Stimulated activated CD8-positive, alpha-beta memory T cell treated with anti-CD3 and anti-CD28 coated beads, Interleukin-4, amount 100 ng/mL, for 24 hours (primary cell): ENCODE measurements around the gene PRR16.

Source experiments
- DNase-seq: peaks from one replicate; pipeline ENCODE4 v3.0.0-alpha.2; 2020; ENCODE audit warnings: low read depth

Gene PRR16

DNA sequence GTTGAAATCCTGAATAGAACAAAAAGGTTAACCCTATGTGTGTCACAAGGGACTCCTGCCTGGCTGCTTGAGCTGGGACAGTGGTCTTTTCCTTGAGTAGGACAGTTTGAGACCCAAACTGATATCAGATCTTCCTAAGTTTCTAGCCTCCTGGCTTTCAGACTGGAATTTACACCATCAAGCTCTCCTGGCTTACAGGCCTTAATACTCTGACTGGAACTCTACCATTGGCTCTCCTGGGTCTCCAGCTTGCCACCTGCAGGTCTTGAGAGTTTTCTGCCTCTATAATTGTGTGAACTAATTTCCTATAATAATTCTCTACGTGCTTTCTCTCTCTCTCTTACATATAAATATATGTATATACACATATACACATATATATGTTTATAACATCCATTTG lies 112.5 kb downstream of the PRR16 start:
- no peak for DNase-seq

GRCh38 chr5:120582635-120583034 lies 118.5 kb downstream of the PRR16 start:
- no peak for DNase-seq

DNA sequence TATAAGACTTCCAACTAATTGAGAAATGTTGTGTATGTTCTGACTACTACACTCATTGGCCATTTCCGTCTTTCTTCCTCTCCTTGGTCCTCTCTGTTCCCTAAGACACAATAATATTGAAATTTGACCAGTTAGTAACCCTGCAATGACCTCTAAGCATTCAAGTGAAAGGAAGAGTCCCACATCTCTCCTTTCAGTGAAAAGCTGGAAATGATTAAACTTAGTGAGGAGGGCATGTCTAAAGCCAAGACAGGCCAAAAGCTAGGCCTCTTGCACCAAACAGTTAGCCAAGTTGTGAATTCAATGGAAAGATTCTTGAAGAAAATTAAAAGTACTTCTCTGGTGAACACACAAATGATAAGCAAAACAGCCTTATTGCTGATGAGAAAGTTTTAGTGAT lies 122.5 kb downstream of the PRR16 start:
- DNase-seq = no peak

DNA sequence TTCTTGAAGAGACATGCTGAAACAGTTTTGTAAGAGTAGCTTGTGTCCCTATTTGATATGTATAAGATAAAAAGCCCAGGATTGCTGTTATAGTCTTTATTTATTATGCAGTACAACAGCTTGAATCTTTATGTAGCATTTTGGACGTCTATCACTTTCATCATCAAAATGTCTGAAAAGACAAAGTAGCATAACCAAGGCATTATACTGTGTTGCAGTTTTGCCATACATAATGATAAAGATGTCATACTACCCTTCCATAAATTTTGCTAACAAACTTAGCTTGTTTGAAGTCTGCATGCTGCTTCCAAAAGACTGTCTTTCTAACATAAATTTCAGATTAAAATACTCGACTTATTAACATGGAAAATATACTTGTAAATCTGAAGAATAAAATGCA lies 127.8 kb downstream of the PRR16 start:
- DNase-seq = no peak

DNA sequence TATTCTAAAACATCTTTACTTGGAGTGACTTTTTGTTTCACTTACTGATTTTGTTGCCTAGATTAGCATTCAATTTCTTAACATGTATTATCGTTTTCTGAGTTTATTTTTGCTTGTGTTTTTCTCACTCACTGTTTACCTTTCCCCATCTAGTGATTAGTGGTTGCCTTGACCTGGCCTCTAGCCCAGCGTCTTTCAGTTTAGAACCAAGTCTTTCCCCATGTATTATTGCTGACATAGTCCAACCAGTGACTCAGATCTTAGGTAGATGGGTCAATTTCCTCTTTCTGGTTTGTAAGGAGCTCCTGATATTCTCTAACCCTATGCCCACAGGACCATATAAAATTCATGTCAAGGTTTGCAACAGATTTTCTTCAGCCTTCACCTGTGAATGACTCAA lies 135.5 kb downstream of the PRR16 start:
- no peak for DNase-seq

- DNase-seq = no peak
These were observed 136.5 kb downstream of the PRR16 start for GRCh38 chr5:120600639-120601038.

- no peak for DNase-seq
These were observed 137.9 kb downstream of the PRR16 start for GRCh38 chr5:120602033-120602432.

DNA sequence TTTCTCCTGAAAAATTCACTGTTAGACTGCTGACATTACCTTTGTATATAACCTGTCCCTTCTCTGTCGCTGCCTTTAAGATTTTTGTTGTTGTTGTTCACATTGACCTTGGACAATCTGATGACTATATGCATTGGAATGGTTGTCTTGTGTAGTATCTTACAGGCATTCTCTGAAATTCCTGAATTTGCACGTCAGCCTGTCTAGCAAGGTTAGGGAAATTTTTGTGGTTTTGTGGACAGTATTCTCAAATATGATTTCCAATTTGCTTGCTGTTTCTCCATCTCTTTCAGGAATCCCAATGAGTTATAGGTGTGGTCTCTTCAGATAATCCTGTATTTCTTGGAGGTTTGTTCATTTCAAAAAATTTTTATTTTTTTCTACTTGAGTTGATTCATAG lies 140.8 kb downstream of the PRR16 start:
- no peak for DNase-seq

DNA sequence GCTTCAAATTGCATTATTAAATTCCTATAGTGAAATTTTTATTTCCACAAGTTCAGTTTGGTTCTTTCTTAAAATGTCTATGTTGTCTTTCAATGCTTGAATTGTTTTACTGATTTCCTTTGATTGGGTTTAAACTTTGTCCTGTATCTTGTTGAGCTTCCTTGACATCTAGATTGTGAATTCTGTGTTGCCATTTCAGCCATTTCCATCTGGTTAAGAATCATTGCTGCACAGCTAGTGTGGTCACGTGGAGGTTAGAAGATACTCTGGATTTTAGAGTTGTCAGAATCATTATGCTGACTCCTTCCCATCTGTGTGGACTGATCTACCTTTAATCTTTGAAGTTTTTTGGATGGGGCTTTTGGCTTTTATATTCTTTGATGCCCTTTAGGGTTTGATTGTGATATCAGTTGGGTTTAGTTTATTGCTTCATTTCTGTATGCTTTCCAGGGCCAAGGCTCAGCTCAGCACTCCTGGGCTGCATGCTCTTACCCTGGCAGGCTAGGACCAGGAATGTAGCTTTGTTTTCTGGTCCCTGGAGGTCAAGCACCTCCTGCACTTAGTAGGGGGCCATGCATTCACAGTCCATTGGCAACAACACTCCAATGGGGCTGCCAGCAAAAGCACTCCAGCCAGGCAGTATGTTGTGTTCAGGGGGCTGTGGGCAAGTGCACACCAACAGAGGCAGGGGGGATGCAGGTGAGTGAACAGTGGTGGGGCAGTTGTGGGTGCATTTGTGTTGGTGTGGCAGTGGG lies 141.4 kb downstream of the PRR16 start:
- DNase-seq = no peak

- DNase-seq = no peak
These were observed 145.5 kb downstream of the PRR16 start for GRCh38 chr5:120609570-120609969.

DNA sequence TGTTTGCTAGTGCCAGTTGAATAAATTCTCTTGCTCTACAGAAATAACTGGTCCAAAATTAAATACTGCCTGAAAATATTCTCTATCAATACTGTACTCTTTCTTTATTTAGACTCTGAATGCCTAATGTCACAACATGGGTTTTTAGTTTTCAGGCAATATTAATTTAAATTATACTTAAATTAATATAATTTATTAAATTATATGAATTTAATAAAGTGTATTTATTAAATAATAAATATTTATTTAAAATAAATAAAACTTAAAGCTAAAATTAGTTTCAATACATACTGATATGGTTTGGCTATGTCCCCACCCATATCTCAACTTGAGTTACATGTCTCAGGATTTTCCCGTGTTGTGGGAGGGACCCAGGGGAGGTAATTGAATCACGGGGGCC lies 146.0 kb downstream of the PRR16 start:
- DNase-seq = no peak

DNA sequence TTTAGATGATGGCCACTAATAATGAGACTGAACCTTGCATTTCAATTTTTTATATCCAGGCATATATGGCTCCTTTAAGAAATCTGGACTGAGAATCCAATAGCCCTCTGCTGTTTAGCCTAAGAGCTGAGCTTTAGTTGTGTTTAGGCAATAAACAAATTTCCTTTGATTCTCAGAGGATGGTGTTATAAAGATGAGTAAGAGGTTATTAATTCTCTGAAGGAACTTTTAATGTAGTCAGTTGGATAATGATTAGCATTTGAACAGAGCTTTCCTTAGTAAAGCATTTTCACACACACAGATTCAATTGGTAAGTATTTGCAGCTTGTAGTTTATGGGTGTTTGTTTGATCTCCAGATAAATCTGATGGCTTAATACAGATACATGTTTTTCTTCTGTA lies 149.6 kb downstream of the PRR16 start:
- no peak for DNase-seq

DNA sequence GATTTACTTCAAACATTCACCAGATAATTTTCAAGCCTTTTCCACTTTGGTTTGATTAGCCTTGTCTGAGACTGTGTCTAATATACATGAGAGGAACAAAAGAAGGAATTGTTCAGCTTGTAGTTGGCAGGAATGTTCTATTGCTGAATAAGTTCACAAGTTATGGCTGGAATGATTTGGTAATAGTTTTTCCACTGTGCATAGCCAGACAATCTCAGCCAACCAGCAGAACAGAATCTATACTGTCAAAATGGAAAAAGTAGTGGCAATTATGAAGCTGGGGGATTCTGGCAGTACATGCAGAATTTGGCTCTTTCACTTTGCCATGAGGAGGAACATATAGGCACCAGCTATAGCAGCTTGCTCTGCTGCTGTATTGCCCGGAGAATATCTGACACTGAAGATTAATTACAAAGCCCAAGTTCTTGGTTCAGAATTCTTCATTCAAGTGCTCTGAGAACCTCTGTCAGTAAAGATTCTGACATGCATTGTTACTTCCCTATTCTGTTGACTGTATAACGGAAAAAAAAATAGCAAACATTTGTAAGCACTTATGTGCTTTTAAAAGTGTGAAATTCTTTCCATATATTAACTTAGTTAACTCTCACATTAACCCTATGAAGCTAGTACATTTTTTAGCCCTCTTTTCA lies 150.6 kb downstream of the PRR16 start:
- no peak for DNase-seq

DNA sequence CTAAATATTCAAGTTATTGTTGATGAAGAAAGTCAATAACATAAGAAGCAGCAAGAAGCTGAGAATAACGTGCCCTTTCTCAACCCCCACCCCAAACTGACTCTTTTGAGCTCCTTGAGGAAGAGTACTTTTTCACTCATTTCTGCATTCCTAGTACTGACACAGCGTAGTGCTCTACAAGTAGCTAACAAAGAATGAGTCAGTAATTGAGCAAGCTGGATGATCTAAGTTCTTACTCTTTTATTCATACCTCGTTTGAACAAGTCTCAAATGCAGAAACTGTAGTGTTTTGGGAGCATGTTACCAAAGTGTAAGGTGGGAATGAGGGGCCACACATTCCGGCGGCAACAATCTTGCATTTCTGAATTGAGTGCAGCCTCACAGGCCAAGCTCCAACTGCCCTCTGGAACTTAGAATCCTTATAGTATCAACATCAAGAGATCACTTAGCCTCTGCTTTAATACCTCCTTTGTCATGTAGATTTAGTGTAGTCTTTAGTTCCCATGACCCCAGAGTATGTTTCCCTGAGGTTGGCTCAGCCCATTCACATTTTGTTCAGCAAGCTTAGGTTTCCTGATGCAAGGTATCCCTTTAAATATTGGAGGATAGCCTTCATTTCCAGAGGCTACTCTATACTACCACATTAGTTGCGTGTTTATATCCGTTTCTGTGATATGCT lies 152.0 kb downstream of the PRR16 start:
- no peak for DNase-seq

- no peak for DNase-seq
These were observed 157.2 kb downstream of the PRR16 start for GRCh38 chr5:120621339-120621738.

DNA sequence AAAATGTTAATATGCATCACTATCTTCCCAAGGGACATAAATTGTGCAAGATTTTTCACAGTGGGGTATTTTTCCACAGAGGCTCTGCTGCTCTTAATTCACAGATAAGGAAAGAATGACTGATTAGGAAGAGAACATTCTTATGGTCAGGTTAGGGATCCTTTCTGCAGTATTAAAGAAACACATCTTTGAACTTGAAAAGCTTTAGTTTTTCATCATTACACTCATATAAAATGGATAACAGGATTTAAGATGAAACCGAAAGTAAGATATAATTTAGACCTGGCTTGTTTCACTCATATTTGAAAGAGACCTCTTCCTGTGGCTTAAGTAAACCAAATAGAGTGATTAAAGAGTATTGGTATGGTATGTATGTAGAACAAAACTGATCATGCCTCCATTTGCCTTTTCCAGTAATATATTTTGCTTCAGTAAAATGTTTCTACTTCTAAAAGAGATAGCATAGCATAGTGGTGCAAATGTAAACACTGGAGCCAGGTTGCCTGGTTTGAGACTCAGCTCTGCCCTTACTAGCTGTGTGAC lies 160.0 kb downstream of the PRR16 start:
- DNase-seq = no peak

GRCh38 chr5:120628156-120628555 lies 164.1 kb downstream of the PRR16 start:
- DNase-seq = no peak

- DNase-seq = no peak
These were observed 166.4 kb downstream of the PRR16 start for GRCh38 chr5:120630550-120630949.

- no peak for DNase-seq
These were observed 167.5 kb downstream of the PRR16 start for GRCh38 chr5:120631611-120632010.

GRCh38 chr5:120632430-120632829 lies 168.3 kb downstream of the PRR16 start:
- DNase-seq = no peak

- DNase-seq = no peak
These were observed 174.3 kb downstream of the PRR16 start for GRCh38 chr5:120638449-120638848.

GRCh38 chr5:120640778-120641177 lies 176.7 kb downstream of the PRR16 start:
- no peak for DNase-seq

DNA sequence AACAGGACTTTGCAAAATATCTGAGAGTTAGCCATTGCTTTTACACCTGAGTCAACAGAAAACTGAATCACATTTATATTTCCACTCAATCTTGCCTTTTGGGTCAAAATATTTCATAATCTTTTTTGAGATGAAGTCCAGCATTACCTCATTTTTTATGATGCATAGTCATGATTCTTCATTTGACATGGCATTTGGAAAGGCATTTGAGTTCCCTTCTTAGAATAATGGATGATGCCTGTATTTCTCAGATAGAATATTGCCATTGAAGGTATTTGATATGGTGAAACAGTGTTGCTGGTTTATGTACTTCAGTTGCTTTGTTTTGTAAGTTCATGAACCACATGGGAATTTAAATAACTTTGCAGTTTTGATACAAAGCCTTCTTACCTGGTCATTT lies 180.4 kb downstream of the PRR16 start:
- DNase-seq = no peak
